IPS-11a (cell line): ENCODE results near the gene HHATL.

Experiments used
- H3K4me3 ChIP-seq: one replicate; pipeline ENCODE4 v1.5.1; 2013; ENCODE audit warnings: low read depth, low read length, control low read depth

The HHATL gene

GRCh38 chr3:42666577-42666998 is 36.0 kb downstream of the HHATL start:
- no peak overlapping the region for H3K4me3 ChIP-seq

GRCh38 chr3:42666022-42666421 is 36.6 kb downstream of the HHATL start:
- H3K4me3 ChIP-seq: no peak overlapping the region

GRCh38 chr3:42665050-42665878 is 37.3 kb downstream of the HHATL start:
- no peak overlapping the region for H3K4me3 ChIP-seq

- no peak overlapping the region for H3K4me3 ChIP-seq
Observed at GRCh38 chr3:42664438-42664803, 38.2 kb downstream of the HHATL start.

- no peak overlapping the region for H3K4me3 ChIP-seq
Observed at GRCh38 chr3:42663581-42664437, 38.8 kb downstream of the HHATL start.

- no peak overlapping the region for H3K4me3 ChIP-seq
Observed at GRCh38 chr3:42662813-42663535, 39.6 kb downstream of the HHATL start.

- H3K4me3 ChIP-seq: no peak overlapping the region
Observed at GRCh38 chr3:42662037-42662812, 40.4 kb downstream of the HHATL start.

- H3K4me3 ChIP-seq: no peak overlapping the region
Observed at GRCh38 chr3:42661593-42662022, 41.0 kb downstream of the HHATL start.

- H3K4me3 ChIP-seq: no peak overlapping the region
Observed at GRCh38 chr3:42660898-42661297, 41.7 kb downstream of the HHATL start.

GRCh38 chr3:42660131-42660715 is 42.4 kb downstream of the HHATL start:
- H3K4me3 ChIP-seq: no peak overlapping the region

- no peak overlapping the region for H3K4me3 ChIP-seq
Observed at GRCh38 chr3:42659451-42660130, 43.0 kb downstream of the HHATL start.

GRCh38 chr3:42658771-42659390 is 43.7 kb downstream of the HHATL start:
- no peak overlapping the region for H3K4me3 ChIP-seq

- H3K4me3 ChIP-seq: no peak overlapping the region
Observed at GRCh38 chr3:42658091-42658770, 44.4 kb downstream of the HHATL start.

- H3K4me3 ChIP-seq: no peak overlapping the region
Observed at GRCh38 chr3:42657675-42658074, 44.9 kb downstream of the HHATL start.

- H3K4me3 ChIP-seq: no peak overlapping the region
Observed at GRCh38 chr3:42656680-42657610, 45.7 kb downstream of the HHATL start.

GRCh38 chr3:42655980-42656679 is 46.5 kb downstream of the HHATL start:
- no peak overlapping the region for H3K4me3 ChIP-seq

- H3K4me3 ChIP-seq: peak overlapping the region; percentile 47
Observed at GRCh38 chr3:42655331-42655888, 47.2 kb downstream of the HHATL start.
